DMS53 (cell line): Measurements from ENCODE around the gene SNCB.
A peak's percentile ranks its signal among the peaks of the same experiment; 100 is the strongest.
"Not testable (repeated sequence)": the region's sequence is repeated elsewhere in the genome, so short reads cannot be mapped to it uniquely, and the experiment has no call there.

Experiments
- DNase-seq: peaks from one replicate; lab custom pipeline; 2025; lab: John Stamatoyannopoulos, UW

SNCB gene

GRCh38 chr5:176624142-176624541, 6.2 kb downstream of the SNCB start:
- DNase-seq: no peak

GRCh38 chr5:176621661-176622079, 8.7 kb downstream of the SNCB start:
- DNase-seq: no peak

- DNase-seq: peak; percentile 74
Measured at GRCh38 chr5:176620333-176620981, 9.9 kb downstream of the SNCB start.

DNA sequence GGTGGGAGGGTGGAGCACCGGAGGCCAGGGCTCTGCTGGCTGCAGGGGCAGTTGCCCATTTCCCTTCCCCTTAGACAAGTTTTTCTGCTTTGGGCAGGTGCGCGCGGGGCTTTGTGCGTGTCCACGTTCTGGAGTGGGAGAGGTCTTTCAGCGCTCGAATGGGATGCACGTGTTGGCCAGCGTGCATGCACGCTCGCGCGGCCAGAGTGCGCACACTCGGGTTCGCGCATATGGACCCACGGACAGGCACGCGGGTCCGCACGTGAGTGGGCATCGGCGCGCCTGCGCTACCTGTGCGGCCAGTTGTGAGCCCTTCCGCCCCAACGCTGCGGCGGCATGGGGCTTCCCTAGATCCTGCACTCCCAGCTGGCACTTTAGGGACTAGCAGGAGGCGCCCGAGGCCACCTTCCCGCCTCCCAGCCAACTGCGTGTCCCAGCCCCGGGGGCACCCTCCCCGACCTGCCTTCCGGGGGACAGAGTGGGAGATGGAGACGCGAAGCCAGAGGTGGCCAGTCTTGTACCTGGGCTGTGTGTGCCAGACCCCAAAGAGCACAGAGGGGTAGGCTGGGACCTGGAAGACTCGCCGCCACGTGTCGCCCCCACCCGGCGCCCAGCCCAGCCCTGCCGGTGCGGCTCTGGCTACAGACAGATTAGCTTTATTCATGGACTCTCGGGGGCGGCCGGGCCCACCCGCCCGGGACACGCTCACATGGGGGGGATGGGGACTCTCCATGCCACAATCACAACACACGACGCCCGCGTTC, 10.6 kb downstream of the SNCB start:
- DNase-seq: peak; percentile 70

DNA sequence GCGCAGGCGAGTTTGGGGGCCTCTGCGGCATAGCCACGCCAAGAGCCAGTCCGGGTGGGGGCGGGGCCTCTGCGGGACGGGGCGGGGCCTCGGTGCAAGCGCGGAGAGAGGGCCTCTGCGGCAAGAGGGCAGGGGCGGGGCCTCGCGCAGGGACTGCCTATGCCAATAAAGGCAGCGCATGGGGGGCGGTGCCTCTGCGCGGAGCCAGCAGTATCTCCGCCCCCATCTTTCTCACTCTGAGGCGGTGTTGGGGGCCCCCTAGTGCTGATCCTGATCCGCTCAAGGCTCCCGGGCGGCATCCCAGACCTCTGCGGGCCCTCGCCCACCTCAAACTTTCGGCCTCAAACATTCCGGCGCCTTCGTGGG, 11.1 kb downstream of the SNCB start:
- no peak for DNase-seq

- no peak for DNase-seq
Measured at GRCh38 chr5:176618783-176619182, 11.6 kb downstream of the SNCB start.

DNA sequence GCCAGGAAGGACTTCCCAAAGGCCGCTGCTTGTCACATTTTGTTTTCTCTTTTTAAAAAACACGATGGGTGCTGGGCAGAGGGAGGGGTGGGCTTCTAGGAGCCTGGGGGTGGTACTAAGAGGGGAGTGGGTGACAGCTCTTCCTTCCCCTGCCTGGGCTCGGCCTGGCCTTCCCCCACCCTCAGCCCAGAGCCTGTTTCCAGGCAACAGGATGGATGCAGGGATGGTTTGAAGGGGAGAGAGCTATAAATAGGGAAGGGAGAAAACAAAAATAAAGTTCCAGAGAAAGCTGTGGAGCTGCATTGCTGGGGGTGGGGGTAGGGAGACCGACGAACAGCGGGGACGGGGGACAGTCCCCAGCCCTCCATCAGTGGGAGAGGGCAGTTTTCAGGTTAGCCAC, 13.8 kb downstream of the SNCB start:
- no peak for DNase-seq

DNA sequence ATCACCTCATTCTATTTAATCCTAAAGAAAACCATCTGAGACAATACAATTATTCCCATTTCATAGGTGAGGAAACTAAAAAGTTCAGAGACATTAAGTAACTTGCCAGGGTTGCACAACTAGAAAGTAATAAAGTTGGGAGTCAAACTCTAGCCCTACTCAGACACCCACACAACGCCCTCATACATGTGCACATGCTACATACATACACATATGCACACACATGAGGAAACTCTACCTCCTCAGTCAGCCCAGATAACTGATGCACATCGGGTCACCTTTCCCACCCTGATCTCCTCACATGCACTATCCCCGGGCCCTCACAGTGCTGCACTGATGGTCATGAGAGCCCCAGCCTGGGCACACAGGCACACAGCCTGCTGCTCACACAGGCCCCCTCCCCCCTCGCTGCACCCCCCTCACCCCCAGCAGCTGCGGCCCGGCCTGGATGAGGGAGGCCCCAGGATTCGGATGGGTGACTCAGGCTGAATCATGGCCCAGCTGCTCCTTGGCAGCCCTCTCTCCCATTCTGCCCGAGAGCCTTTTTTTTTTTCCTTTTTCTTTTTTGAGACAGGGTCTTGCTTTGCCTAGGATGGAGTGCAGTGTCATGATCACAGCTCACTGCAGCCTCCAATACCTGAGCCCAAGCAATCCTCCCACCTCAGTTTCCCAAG, 15.4 kb downstream of the SNCB start:
- DNase-seq: peak; percentile 80

GRCh38 chr5:176612855-176613254, 17.5 kb downstream of the SNCB start:
- no peak for DNase-seq

DNA sequence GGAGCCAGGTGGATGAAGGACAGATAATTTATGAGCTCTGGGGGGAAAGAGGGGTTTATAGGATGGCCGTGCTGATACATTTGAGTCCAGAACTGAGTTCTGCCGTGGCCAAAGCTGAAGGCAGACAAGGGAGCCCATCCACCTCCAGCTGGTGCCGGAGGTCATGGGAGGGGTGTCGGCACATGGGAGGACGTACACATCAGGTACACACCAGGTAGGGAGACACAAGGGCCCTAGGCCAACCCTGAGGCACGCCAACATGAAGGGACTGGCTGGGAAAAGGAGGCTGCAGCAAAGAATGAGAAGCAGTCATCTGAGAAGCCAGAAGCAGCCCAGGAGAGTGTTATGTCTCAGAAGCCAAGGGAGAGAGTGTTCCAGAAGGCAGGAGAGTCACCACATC, 18.3 kb downstream of the SNCB start:
- no peak for DNase-seq

- DNase-seq: peak; percentile 36
Measured at GRCh38 chr5:176611435-176611834, 18.9 kb downstream of the SNCB start.

DNA sequence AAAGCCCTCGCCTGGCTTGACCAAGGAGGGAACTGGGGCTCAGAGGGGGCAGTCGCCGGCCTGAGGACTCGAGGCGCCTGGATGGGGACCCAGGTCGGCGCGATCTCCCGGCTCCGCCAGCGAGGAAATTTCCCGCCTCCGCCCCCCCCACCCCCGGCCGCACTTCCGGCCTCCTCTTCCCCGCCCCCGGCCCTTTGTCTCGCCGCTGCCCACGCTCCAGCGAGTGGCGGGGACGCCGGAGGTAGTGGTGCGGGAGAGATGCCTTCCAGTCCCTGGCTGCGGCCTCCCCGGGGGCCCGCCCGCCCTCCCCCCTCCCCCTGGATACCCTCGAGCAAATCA, 19.9 kb downstream of the SNCB start:
- DNase-seq: peak; percentile 81

DNA sequence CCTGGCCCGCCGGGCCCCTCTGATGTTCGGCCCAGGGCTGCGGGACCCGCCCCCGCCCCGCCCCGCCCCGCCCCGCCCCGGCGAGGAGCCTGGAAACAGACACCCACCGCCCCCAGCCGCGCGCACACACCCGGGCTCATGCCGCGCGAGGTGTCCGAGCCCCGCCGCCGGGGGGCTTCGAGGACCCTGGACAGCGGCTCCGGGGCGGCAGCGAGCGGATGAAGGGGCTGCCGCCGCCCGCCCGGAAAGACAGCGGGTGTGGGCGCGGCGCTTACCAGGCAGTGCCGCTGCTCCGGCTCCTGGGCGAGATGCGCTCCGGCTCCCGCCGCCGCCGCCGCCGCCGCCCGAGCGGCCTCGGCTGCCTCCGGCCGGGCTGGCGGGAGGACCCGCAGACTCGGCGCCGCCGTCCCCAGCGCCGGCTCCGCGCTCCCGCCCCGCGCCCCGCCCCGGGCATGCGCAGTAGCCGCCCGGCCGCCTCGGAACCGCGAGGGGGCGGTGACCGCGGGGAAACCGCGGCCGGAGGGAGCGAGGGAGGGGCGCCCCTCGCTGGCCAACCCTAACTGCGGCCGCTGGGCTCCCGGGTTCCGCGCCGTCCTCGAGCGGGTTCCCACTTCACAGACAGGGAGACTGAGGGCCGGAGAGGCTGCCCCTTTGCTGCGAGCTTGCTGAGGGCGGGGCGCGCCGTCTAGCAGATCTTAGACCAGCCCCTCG, 20.5 kb downstream of the SNCB start, which contains the start of gene GPRIN1:
TSS of gene GPRIN1 (minus strand) at position 433 of the 711 bp plus-strand sequence. CDS start 10,322 bp downstream, outside the sequence.
- peak; percentile 89 for DNase-seq

DNA sequence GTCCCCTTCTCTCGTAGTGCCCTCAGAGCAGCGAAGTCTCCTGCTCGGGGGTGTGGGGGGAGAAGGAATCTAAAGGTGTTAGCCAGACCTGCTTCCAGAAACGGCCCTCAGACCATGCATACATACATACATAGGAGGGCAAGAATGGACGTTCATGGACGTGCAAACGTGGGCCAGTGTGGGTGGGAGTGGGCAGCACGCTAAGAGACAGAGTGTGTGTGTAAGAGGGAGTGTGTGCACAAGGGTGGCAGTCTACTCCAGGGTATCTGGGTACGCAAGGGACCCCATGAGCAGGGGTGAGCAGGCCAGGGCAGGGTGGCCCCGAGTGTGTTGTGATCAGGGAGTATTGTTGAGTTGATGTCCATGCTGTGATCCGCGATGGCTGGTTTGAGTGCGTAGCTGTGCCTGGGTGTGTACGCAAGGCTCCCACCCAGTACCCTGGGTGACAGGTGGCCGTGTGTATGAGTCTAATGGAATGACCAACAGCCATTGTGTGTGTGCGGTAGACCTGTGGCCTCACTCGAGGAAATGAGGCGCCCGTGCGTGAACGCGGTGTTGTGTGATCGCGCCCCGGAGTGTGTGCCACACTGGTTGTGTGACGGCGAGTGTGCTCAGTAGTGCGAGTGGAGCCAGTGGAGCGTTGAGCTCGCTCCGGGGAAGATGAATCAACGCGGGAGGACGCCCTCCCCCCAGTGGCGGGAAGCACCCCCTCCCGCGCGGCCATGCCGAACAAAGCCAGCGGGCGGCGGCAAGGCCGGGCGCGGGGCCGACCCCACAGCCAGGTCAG, 21.2 kb downstream of the SNCB start:
- DNase-seq: peak; percentile 69

- DNase-seq: no peak
Measured at GRCh38 chr5:176608142-176608705, 22.1 kb downstream of the SNCB start.

- DNase-seq: no peak
Measured at GRCh38 chr5:176606875-176607274, 23.5 kb downstream of the SNCB start.

DNA sequence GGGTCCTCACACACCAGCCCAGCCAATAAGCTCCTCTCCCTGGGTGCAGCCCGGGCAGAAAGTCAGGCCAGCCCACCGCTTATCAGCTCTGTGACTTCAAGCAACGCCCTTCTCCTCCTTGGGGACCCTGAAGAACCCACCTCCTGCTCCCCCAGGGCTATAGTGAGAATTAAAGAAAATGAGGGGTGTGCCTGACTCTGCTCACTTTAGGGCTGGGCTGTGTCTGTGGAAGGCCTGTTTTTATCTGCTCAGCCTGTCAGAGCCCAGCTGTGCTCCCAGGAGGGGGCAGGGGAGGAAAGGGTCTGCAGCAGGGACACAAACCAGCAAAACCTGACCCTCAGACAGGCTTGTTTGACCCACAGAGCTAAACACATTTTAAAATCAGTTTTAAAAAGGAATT, 24.3 kb downstream of the SNCB start:
- no peak for DNase-seq

DNA sequence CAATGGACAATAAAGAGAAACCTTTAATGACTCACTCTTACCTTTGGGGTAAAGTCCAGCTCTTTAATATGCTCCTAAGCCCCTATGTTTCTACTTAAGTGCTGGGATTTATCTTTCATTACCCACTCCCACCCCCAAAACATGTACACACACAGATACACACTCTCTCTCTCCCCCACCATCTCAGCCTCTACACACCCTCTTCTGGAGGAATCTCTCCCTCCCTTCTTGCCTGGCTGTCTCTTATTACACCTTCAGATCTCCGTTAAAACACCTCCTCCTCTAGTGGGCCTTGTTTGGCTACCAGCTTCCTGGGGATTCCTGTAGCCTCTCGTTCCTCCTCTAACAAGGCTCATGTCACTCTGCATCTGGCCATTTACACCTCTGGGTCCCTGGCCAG, 27.2 kb downstream of the SNCB start:
- no peak for DNase-seq

GRCh38 chr5:176601901-176602482, 28.3 kb downstream of the SNCB start:
- DNase-seq: no peak

DNA sequence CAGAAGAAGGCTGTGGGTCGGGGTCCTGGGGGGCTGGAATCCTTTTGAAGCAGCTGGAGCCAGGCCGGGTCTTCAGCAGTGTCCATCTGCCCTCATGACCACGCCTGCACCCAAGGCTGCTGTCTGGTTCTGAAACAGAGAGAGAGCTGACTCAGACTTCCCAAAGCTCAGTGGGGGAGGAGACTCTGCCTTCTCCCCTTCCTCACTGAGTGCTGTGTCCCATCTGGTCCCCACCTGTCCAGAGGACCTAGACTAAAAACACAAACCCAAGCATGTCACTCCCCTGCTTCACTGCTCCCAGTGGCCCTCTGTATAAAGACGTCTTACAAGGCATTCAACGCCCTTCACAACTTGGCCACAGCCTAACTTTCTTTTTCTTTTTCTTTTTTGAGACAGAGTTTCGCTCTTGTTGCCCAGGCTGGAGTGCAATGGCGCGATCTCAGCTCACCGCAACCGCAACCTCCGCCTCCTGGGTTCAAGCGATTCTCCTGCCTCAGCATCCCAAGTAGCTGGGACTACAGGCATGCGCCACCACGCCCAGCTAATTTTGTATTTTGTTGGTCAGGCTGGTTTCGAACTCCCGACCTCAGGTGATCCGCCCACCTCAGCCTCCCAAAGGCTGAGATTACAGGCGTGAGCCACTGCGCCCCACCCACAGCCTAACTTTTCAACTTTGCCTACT, 30.4 kb downstream of the SNCB start:
- not testable (repeated sequence) for DNase-seq
